Muscle of leg (tissue), 11 donors: ENCODE data around the gene ADH5. TPM values are rescaled to one million over a fixed set of nuclear protein-coding genes. Genes with fewer than 3 reads are reported as not detected.

Source experiments
- DNase-seq: peaks from one replicate; pipeline ENCODE4 v3.0.0; 2013
- H3K27ac ChIP-seq: one replicate; pipeline ENCODE4 v1.5.1; 2013; ENCODE audit warnings: mild to moderate bottlenecking, low read length, control low read depth
- H3K27me3 ChIP-seq: one replicate; pipeline ENCODE4 v1.6.1; 2013; ENCODE audit warnings: low read length; ENCODE audit not compliant: control insufficient read depth, insufficient read depth
- H3K36me3 ChIP-seq: one replicate; pipeline ENCODE4 v1.6.1; 2013; ENCODE audit warnings: low read length; ENCODE audit not compliant: control insufficient read depth, insufficient read depth
- H3K4me1 ChIP-seq: one replicate; pipeline ENCODE4 v1.6.1; 2013; ENCODE audit warnings: low read length; ENCODE audit not compliant: control insufficient read depth, insufficient read depth
- H3K4me3 ChIP-seq: one replicate; pipeline ENCODE4 v1.5.1; 2013; ENCODE audit warnings: low read length, control low read depth
- H3K9me3 ChIP-seq: replicated peaks from 2 replicates; pipeline ENCODE4 v1.6.1; 2013; ENCODE audit warnings: low read depth, low read length; ENCODE audit not compliant: control insufficient read depth
- WGBS: methylation state at CpG from one replicate; pipeline ENCODE4 v1.1.5; 2013; ENCODE audit warnings: missing lambda C conversion rate; ENCODE audit not compliant: insufficient coverage; 5-methylcytosine and 5-hydroxymethylcytosine counted together
- polyA plus RNA-seq, 8 donors: library from polyadenylated mRNA; unstranded; fragments of 120-200 nt; gene quantifications; one replicate each; pipeline versions ENCODE4 v1.2.1 to v1.2.3, GENCODE V29; 2013; ENCODE audit warnings: inconsistent platforms in 1 of 8, low replicate concordance in 1 of 8; ENCODE audit not compliant: insufficient read length in 8 of 8, insufficient read depth in 1 of 8
- total RNA-seq: library from RNA; stranded (reverse); fragments of 120-200 nt; gene quantifications from one replicate; pipeline ENCODE4 v1.2.4, GENCODE V29; 2013

ADH5 gene
- total and polyA plus RNA-seq, 9 donors: 85.2 to 135 (median 108) TPM

DNA sequence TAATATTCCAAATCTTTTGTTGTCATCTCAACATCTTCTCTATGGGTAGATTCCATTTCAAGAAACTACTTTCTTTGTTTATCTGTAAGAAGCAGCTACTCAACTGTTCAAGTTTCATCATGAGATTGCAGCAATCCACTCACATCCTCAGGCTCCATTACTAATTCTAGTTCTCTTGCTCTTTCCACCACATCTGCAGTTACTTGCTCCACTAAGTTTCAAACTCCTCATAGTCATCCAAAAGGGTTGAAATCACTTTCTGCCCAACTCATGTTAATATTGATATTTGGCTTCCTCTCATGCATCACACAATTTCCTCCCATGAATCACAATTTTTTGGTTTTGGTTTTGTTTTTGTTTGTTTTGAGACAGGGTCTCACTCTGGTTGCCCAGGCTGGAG lies 35.7 kb downstream of the ADH5 start:
- H3K9me3 ChIP-seq: no peaks in the 10 kb centered on the region

DNA sequence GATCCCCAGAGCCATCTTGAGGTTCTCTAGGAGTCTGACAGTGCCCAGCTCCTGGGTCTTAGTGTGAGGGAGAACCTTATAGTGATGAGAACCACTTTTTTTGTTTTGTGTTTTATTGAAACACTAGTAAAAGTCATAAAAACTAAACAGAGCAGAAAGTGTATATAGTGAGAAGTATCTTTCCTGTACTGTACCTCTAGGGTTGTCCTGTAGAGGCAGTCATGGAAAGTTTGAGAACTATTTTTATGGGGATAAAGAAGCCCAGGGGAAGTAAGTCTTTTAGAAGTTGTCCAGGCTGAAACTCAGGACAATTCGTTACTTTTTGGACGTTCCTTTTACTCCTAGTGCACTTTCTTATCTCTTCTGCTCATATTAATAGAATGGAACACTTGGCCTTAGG lies 40.9 kb downstream of the ADH5 start:
- Histone ChIP-seq H3K9me3 (no peaks in the 10 kb centered on the region), H3K27me3 (no peaks in the 10 kb centered on the region), H3K4me1 (no peaks in the 10 kb centered on the region), H3K36me3 (peaks cover 26% of the 10 kb centered on the region), H3K27ac (no peak overlapping the region), H3K4me3 (no peak overlapping the region)
- WGBS: no CpG with 5 or more reads among the region's 2 CpGs
- DNase-seq: no peak

More for the DNA sequence above, 35.7 kb downstream of the ADH5 start:
- H3K36me3 ChIP-seq: peaks cover 25% of the 10 kb centered on the region
- no peak overlapping the region for H3K27ac ChIP-seq
- no peaks in the 10 kb centered on the region for H3K4me1 ChIP-seq
- no peak for DNase-seq
- H3K4me3 ChIP-seq: no peak overlapping the region
- no peaks in the 10 kb centered on the region for H3K27me3 ChIP-seq

DNA sequence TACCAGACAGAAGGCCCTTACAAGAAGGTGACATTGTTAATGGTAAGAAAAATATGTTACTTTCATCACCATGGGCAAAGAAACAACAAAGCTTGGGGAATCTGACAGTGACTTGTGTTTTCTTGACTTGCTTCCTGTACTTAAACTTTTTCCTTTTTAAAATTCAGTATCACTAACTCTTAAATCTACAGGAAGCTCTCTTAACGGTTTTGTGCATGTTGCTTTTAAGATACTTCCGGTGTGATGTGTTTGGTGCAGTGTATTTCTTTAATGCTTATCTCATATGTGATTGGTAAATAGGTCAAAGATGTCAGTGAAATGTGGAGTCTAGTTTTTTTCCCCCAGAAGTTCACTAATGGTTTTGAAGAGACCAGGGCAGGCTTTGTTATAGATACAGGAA lies 45.2 kb downstream of the ADH5 start:
- Histone ChIP-seq H3K4me1 (no peaks in the 10 kb centered on the region), H3K4me3 (no peak overlapping the region), H3K9me3 (peaks cover under 1% of the 10 kb centered on the region), H3K27ac (no peak overlapping the region), H3K27me3 (no peaks in the 10 kb centered on the region), H3K36me3 (peaks cover 8% of the 10 kb centered on the region)
- no peak for DNase-seq
- no CpG with 5 or more reads among the region's 2 CpGs for WGBS

DNA sequence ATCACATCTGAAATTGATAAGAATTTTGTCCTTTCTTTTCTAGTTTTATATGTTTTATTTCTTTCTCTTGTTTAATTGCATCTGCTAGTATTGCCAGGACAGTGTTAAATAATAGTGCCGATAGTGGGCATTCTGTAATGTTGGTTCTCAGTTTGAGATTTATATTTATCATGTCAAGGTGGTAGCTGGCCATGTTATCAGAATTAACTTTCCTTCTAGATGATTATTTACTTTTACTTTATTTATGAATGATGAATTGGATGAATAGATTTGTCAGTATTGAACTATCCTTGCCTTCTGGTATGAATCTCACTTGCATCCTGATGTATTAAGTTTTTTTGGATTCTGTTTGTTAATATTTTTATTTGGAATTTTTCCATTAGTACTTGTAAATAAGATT lies 50.4 kb downstream of the ADH5 start:
- no peak for DNase-seq
- no peaks in the 10 kb centered on the region for H3K27me3 ChIP-seq
- WGBS: no CpG with 5 or more reads among the region's 1 CpG
- no peaks in the 10 kb centered on the region for H3K4me1 ChIP-seq
- H3K4me3 ChIP-seq: no peak overlapping the region
- H3K9me3 ChIP-seq: peaks cover 6% of the 10 kb centered on the region
- peaks cover 2% of the 10 kb centered on the region for H3K36me3 ChIP-seq
- no peak overlapping the region for H3K27ac ChIP-seq

DNA sequence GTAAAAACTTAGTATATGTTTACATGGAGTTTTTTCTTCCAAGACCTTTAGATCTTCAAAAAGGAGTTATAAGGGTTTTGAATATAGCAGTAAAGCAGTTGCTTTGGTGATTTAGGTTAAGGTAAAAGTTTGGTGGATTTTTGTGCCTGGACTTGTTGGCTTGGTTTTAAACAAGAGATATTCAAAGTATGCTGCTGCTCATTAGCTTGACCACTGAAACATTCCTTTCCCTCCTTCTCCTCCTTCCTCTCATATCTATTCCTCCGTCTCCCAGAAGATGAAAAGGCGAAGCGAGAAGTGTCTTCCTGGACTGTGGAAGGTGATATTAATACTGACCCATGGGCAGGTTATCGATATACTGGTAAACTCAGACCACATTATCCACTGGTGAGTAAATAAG lies 54.6 kb downstream of the ADH5 start:
- peaks cover 6% of the 10 kb centered on the region for H3K9me3 ChIP-seq
- DNase-seq: no peak
- H3K4me1 ChIP-seq: no peaks in the 10 kb centered on the region
- no peak overlapping the region for H3K4me3 ChIP-seq
- peaks cover 3% of the 10 kb centered on the region for H3K36me3 ChIP-seq
- WGBS: no CpG with 5 or more reads among the region's 4 CpGs
- H3K27me3 ChIP-seq: no peaks in the 10 kb centered on the region
- H3K27ac ChIP-seq: no peak overlapping the region

DNA sequence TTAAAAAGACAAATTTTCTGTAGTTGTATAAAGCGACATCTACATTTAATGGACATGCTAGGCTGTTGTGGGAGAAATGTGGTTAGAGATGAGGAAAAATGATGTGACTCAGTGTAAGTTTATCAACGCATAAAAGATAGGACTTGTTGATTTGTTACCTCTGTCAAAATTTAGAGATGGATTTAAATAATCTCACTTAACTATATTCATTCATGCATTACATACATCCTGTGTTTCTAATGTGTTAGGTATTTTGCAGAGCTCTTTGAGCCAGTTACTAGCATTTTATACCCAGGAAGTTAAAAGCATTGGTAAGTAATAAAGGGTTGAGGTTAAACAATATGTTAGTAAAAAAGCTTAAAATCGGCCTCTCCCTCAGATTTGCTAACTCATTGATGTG lies 58.7 kb downstream of the ADH5 start:
- Histone ChIP-seq H3K4me1 (no peaks in the 10 kb centered on the region), H3K27me3 (no peaks in the 10 kb centered on the region), H3K9me3 (no peaks in the 10 kb centered on the region), H3K4me3 (no peak overlapping the region), H3K36me3 (peaks cover 3% of the 10 kb centered on the region), H3K27ac (no peak overlapping the region)
- no CpG with 5 or more reads among the region's 3 CpGs for WGBS
- DNase-seq: no peak

DNA sequence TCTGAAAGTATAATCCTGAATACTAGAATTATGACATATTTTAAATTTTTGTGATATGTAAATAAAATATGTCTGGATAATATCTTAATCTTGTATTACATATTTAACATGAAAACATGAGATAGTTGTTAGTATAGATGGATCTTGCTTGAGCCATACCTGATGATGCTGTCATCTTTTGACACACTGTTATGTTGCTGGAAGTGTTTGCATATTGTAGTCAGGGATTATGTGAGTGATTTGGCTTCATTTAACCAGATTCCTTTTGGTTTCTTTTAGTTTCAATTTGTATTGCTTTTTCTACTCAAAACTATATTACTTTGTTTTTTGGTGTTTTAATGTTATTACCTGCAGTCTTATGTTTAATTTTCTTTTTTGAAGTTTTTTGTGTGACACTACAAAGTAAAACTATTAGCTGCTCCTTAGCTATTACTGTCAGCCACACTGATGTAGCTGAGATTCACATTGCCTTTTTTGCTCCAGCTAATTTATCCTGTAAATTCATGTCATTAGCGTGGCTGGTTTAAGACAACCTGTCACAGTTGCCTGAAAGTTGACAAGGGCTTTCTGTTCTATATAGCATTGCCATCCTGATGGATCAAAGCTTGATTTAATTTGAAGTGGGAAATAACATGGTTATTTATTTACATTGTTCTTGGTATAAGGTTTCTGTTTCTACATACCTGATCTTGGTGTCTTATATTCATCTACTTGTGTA lies 59.4 kb downstream of the ADH5 start:
- DNase-seq: no peak
- peaks cover 2% of the 10 kb centered on the region for H3K36me3 ChIP-seq
- WGBS: no CpG with 5 or more reads among the region's 1 CpG

DNA sequence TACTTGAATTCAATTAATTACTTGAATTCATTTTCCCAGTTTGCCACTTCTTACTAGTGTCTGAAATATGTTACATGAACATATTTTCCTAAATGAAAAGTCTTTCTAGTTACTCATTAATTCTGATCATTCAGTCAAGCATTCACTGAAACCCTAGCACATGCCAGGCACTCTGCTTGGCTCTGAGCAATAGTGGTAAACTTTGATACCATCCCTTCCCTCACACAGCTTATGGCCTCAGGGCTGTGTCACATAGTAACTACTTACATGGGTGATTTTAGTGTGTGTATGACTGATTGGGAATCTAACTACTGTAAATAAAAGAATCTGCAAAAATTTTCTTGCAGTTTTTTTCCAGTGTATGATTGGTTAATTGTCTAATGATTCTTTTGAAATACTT lies 60.4 kb downstream of the ADH5 start:
- no peaks in the 10 kb centered on the region for H3K27me3 ChIP-seq
- no peaks in the 10 kb centered on the region for H3K9me3 ChIP-seq
- H3K27ac ChIP-seq: no peak overlapping the region
- no peaks in the 10 kb centered on the region for H3K4me1 ChIP-seq
- H3K4me3 ChIP-seq: no peak overlapping the region
- peaks cover 2% of the 10 kb centered on the region for H3K36me3 ChIP-seq
- DNase-seq: no peak

More for the DNA sequence above, 59.4 kb downstream of the ADH5 start:
- Histone ChIP-seq H3K27me3 (no peaks in the 10 kb centered on the region), H3K9me3 (no peaks in the 10 kb centered on the region), H3K4me3 (no peak overlapping the region), H3K27ac (no peak overlapping the region), H3K4me1 (no peaks in the 10 kb centered on the region)

DNA sequence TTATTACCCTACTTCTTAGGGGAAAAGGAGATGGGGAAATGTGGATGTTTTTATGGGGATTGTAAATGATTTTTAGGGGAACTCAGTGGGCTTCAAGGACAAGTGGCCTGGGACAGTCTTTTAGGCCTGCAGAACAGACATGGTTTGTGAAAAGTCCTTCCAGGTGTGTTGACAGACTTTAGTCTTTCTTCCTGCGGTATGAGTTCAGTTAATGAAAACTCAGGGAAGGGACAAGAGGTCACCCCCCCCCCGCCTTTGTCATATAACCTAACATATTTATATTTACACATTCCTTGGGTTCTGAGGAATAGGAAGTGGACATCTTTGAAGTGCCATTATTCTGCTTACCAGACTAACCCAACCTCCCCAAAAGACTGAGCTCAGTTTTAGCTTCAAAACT lies 61.3 kb downstream of the ADH5 start:
- Histone ChIP-seq H3K9me3 (no peaks in the 10 kb centered on the region), H3K4me1 (no peaks in the 10 kb centered on the region), H3K27me3 (no peaks in the 10 kb centered on the region), H3K36me3 (peaks cover 2% of the 10 kb centered on the region), H3K27ac (no peak overlapping the region), H3K4me3 (no peak overlapping the region)
- no CpG with 5 or more reads among the region's 2 CpGs for WGBS
- DNase-seq: no peak

DNA sequence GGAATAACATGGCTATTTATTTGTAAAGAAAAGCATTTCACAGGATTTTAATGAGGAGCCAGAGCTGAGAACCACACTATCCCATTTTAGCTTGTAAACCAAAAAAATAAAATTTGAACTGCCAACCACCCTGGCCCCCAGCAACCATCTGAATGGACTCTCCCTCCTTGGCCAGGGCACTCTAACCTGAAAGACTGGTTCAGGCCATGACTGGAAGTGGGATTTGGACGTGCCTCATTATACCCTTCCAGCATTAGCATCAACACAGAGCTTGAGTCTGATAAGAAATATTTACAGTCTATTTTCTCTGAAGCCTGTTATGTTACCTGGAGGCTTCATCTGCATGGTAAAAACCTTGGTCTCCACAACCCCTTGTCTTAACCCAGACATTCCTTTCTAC lies 63.1 kb downstream of the ADH5 start:
- H3K4me1 ChIP-seq: no peaks in the 10 kb centered on the region
- no peak overlapping the region for H3K27ac ChIP-seq
- no CpG with 5 or more reads among the region's 1 CpG for WGBS
- H3K27me3 ChIP-seq: no peaks in the 10 kb centered on the region
- H3K36me3 ChIP-seq: no peaks in the 10 kb centered on the region
- H3K4me3 ChIP-seq: no peak overlapping the region
- DNase-seq: no peak
- H3K9me3 ChIP-seq: peaks cover 11% of the 10 kb centered on the region
